Measurements from ENCODE around the gene SETD2. TPM values are rescaled to one million over a fixed set of nuclear protein-coding genes. Genes with fewer than 3 reads are reported as not detected.
"Not testable (repeated sequence)": the region's sequence is repeated elsewhere in the genome, so short reads cannot be mapped to it uniquely, and the experiment has no call there.

The SETD2 gene
- total RNA-seq (30.8 and 35.3 TPM in 2 replicates), polyA plus RNA-seq (19.2 and 22.5 TPM in 2 replicates), polyA minus RNA-seq (ENCODE audit: low replicate concordance) (11.7 and 15.4 TPM in 2 replicates)
- 13.7 and 18.1 TPM in 2 replicates for polyA plus RNA-seq (2012)

GRCh38 chr3:47164007-47164881, at the start of gene SETD2:
SETD2 (minus strand) TSS chr3:47164113; CDS start chr3:47163924, 189 bp downstream.
- DNase-seq (ENCODE audit: low read depth in 2 of 2) = peak; percentile 92 to 93
- Histone ChIP-seq H3K79me2 (ENCODE audit: control insufficient read depth, insufficient read depth, low read length) (peaks cover 63% of the 10 kb centered on the region), H3K9ac (ENCODE audit: insufficient read depth, low read length) (peak within 1 kb of the TSS; percentile 92), H3K4me1 (ENCODE audit: control insufficient read depth, extremely low read depth, insufficient read depth, low read length) (peaks cover 2% of the 10 kb centered on the region), H4K20me1 (ENCODE audit: control insufficient read depth, extremely low read depth, insufficient read depth, low read length) (peaks cover 2% of the 10 kb centered on the region), H3K4me3 (replicated peaks in 1 of 4; ENCODE audit: control extremely low read depth in 1 of 4, insufficient read depth in 1 of 4, low read depth in 3 of 4, low read length in 4 of 4) (peak within 1 kb of the TSS; percentile 89 to 97 (median 94)), H2AFZ (ENCODE audit: low read length) (peak within 1 kb of the TSS; percentile 90), H3K27ac (ENCODE audit: insufficient read depth, low read length) (peak within 1 kb of the TSS; percentile 90), H3K27me3 (ENCODE audit: control insufficient read depth, insufficient read depth, low read length) (no peaks in the 10 kb centered on the region), H3K36me3 (ENCODE audit: control insufficient read depth, insufficient read depth, low read length) (no peaks in the 10 kb centered on the region), H3K9me3 (ENCODE audit: control insufficient read depth, insufficient read depth, low read depth, low read length) (no peaks in the 10 kb centered on the region), H3K4me2 (ENCODE audit: extremely low read depth, insufficient read depth, low read length) (peak within 1 kb of the TSS; percentile 95)
- TF ChIP-seq CTCF (conservative IDR thresholded peaks at IDR 0.05 in 1 of 2, IDR thresholded peaks at IDR 0.05 in 1 of 2; ENCODE audit: low read depth in 1 of 2, low read length in 2 of 2) (peak; percentile 11 to 32), EZH2 (IDR thresholded peaks at IDR 0.05; ENCODE audit: low read length, missing control alignments) (no peak)

GRCh38 chr3:47210863-47211405, 47.0 kb upstream of the SETD2 start:
- H3K27me3 ChIP-seq (ENCODE audit: control insufficient read depth, insufficient read depth, low read length) = no peaks in the 10 kb centered on the region
- H3K4me1 ChIP-seq (ENCODE audit: control insufficient read depth, extremely low read depth, insufficient read depth, low read length) = no peaks in the 10 kb centered on the region
- H3K4me2 ChIP-seq (ENCODE audit: extremely low read depth, insufficient read depth, low read length) = no peak overlapping the region
- no peak overlapping the region for H3K4me3 ChIP-seq (replicated peaks in 1 of 4; ENCODE audit: control extremely low read depth in 1 of 4, insufficient read depth in 1 of 4, low read depth in 3 of 4, low read length in 4 of 4)
- H3K36me3 ChIP-seq (ENCODE audit: control insufficient read depth, insufficient read depth, low read length) = no peaks in the 10 kb centered on the region
- TF ChIP-seq EZH2 (IDR thresholded peaks at IDR 0.05; ENCODE audit: low read length, missing control alignments) (no peak), CTCF (conservative IDR thresholded peaks at IDR 0.05 in 1 of 2, IDR thresholded peaks at IDR 0.05 in 1 of 2; ENCODE audit: low read depth in 1 of 2, low read length in 2 of 2) (no peak)
- peak in 1 of 2 donors; percentile 15 for DNase-seq (ENCODE audit: low read depth in 2 of 2)
- H3K79me2 ChIP-seq (ENCODE audit: control insufficient read depth, insufficient read depth, low read length) = no peaks in the 10 kb centered on the region
- H2AFZ ChIP-seq (ENCODE audit: low read length) = no peak overlapping the region
- no peaks in the 10 kb centered on the region for H4K20me1 ChIP-seq (ENCODE audit: control insufficient read depth, extremely low read depth, insufficient read depth, low read length)
- no peaks in the 10 kb centered on the region for H3K9me3 ChIP-seq (ENCODE audit: control insufficient read depth, insufficient read depth, low read depth, low read length)
- no peak overlapping the region for H3K9ac ChIP-seq (ENCODE audit: insufficient read depth, low read length)
- no peak overlapping the region for H3K27ac ChIP-seq (ENCODE audit: insufficient read depth, low read length)

- not testable (repeated sequence) for H3K9me3 ChIP-seq (ENCODE audit: control insufficient read depth, insufficient read depth, low read depth, low read length); H3K27ac ChIP-seq (ENCODE audit: insufficient read depth, low read length); H2AFZ ChIP-seq (ENCODE audit: low read length); H3K4me3 ChIP-seq (replicated peaks in 1 of 4; ENCODE audit: control extremely low read depth in 1 of 4, insufficient read depth in 1 of 4, low read depth in 3 of 4, low read length in 4 of 4); H3K9ac ChIP-seq (ENCODE audit: insufficient read depth, low read length); H4K20me1 ChIP-seq (ENCODE audit: control insufficient read depth, extremely low read depth, insufficient read depth, low read length); H3K4me2 ChIP-seq (ENCODE audit: extremely low read depth, insufficient read depth, low read length); DNase-seq (ENCODE audit: low read depth in 2 of 2); H3K79me2 ChIP-seq (ENCODE audit: control insufficient read depth, insufficient read depth, low read length); H3K4me1 ChIP-seq (ENCODE audit: control insufficient read depth, extremely low read depth, insufficient read depth, low read length); H3K36me3 ChIP-seq (ENCODE audit: control insufficient read depth, insufficient read depth, low read length); H3K27me3 ChIP-seq (ENCODE audit: control insufficient read depth, insufficient read depth, low read length)
Measured at GRCh38 chr3:47206022-47206421, 42.1 kb upstream of the SETD2 start.

All from fibroblast of lung (primary cell).